ENCODE data around the gene CYTH4.

The CYTH4 gene

DNA sequence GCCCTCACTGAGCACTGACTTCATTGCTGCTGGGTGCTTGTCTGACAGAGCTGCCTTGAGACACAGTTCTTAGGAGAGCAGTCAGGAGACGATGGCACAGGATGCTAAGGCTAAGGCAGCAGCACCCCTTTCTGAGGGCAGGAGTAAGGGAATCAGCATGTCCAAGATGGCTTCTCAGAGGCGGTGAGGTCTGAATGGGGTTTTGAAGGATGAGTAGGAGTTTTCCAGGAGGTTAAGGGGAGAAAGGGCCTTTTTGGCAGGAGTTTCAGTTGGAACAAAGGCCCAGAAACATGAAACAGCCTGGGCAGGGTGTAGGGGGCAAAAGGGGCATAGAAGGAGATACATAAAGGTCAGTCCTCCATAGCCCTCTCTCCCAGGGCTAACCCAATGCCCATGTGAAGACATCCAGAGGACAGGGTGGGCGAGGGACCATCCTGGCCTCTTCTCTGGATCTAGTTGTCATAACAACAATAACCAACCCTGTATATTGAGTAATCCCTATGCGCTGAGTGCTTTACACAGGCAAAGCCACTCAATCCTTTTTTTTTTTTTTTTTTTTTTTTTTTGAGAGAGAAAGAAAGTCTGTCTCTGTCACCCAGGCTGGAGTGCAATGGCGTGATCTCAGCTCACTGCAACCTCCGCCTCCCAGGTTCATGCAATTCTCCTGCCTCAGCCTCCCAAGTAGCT, 19.0 kb downstream of the CYTH4 start:
- no peak for TF ChIP-seq SUZ12 (IDR thresholded peaks at IDR 0.05; ENCODE audit: extremely low read depth, insufficient read depth, insufficient read length)
- H3K9ac ChIP-seq (ENCODE audit: insufficient read length, low read depth), result no peak overlapping the region
- no peaks in the 10 kb centered on the region for H3K36me3 ChIP-seq (ENCODE audit: insufficient read depth, insufficient read length, low read length)

DNA sequence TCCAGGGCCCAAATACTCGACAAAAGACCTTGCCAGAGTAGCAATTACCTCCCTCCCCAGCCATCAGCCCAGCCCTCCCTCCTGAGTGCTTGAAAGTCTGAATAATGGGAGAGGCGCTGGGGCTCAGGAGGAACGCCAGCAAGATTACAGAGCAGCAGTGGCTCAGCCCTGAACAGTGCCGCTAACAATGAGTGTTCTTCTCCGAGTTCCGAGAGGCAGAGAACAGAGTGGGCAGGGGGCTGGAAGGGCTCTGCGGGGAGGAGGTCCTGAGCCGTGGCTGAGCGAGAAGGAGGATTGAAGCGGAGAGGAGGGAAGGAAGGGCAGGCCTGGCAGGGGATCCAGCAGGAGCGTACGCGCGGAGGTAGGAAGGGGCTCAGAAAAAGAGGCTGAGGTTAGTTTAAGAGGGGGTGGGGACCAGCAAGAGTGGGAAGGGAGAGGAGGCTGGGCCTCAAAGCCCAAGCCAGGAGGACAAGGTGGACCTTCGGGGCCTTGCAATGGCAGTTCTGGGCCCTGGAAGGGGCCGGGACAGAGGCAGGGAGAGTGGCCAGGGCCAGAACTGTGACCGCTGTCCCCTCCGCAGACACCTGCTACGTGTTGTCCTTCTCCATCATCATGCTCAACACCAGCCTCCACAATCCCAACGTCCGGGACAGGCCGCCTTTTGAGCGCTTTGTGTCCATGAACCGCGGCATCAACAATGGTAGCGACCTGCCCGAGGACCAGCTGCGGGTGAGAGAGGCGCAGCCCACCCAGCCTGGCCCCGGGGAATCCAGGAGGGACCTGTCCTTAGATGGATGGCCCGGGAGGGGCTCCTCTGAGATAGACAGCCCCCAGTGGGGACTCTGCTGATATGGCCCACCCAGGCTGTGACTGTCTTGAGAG, 20.6 kb downstream of the CYTH4 start:
- no peaks in the 10 kb centered on the region for H3K27me3 ChIP-seq (ENCODE audit: insufficient read depth, insufficient read length)
- DNase-seq (ENCODE audit: low read depth, low spot score), result no peak
- H3K4me3 ChIP-seq (ENCODE audit: insufficient read length, low read depth), result no peak overlapping the region
- TF ChIP-seq SUZ12 (IDR thresholded peaks at IDR 0.05; ENCODE audit: extremely low read depth, insufficient read depth, insufficient read length) (no peak), YY1 (IDR thresholded peaks at IDR 0.05; ENCODE audit: insufficient read depth, insufficient read length) (no peak), ZNF274 (IDR thresholded peaks at IDR 0.05; ENCODE audit: low read depth, low read length) (no peak)
- H3K9me3 ChIP-seq (ENCODE audit: insufficient read depth, low read length), result no peaks in the 10 kb centered on the region
- H3K9ac ChIP-seq (ENCODE audit: insufficient read length, low read depth), result no peak overlapping the region
- no peaks in the 10 kb centered on the region for H3K36me3 ChIP-seq (ENCODE audit: insufficient read depth, insufficient read length, low read length)
- H3K4me1 ChIP-seq (ENCODE audit: insufficient read depth, insufficient read length), result peaks cover 17% of the 10 kb centered on the region

More for the DNA sequence above, 19.0 kb downstream of the CYTH4 start:
- no peak for DNase-seq (ENCODE audit: low read depth, low spot score)
- H3K27me3 ChIP-seq (ENCODE audit: insufficient read depth, insufficient read length), result no peaks in the 10 kb centered on the region
- no peaks in the 10 kb centered on the region for H3K9me3 ChIP-seq (ENCODE audit: insufficient read depth, low read length)
- no peak overlapping the region for H3K4me3 ChIP-seq (ENCODE audit: insufficient read length, low read depth)
- H3K4me1 ChIP-seq (ENCODE audit: insufficient read depth, insufficient read length), result peaks cover 14% of the 10 kb centered on the region

DNA sequence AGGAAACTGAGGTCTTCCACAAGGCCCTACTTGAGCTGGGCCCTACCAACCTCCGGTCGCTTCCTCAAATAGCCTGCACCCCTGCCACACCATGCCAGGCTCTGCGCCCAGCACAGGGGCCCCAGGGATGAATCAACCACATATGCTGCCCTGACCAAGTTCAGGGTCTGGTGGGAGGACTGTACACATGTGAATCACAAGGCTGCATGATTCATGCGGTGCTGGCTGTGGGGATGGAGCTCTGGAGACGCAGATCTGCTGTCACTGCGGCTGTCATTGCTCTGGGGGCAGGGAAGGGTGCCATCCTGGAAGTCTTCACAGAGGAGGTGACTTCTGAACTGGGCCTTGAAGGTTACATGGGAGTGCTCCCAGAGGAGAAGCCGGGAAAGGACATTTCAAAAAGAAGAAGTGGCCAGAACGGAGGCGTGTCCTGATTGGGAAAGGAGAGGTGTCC, 21.5 kb downstream of the CYTH4 start:
- no peak for TF ChIP-seq ZNF274 (IDR thresholded peaks at IDR 0.05; ENCODE audit: low read depth, low read length)
- no peak for TF ChIP-seq YY1 (IDR thresholded peaks at IDR 0.05; ENCODE audit: insufficient read depth, insufficient read length)
- TF ChIP-seq SUZ12 (IDR thresholded peaks at IDR 0.05; ENCODE audit: extremely low read depth, insufficient read depth, insufficient read length), result no peak
- H3K9me3 ChIP-seq (ENCODE audit: insufficient read depth, low read length), result no peaks in the 10 kb centered on the region

DNA sequence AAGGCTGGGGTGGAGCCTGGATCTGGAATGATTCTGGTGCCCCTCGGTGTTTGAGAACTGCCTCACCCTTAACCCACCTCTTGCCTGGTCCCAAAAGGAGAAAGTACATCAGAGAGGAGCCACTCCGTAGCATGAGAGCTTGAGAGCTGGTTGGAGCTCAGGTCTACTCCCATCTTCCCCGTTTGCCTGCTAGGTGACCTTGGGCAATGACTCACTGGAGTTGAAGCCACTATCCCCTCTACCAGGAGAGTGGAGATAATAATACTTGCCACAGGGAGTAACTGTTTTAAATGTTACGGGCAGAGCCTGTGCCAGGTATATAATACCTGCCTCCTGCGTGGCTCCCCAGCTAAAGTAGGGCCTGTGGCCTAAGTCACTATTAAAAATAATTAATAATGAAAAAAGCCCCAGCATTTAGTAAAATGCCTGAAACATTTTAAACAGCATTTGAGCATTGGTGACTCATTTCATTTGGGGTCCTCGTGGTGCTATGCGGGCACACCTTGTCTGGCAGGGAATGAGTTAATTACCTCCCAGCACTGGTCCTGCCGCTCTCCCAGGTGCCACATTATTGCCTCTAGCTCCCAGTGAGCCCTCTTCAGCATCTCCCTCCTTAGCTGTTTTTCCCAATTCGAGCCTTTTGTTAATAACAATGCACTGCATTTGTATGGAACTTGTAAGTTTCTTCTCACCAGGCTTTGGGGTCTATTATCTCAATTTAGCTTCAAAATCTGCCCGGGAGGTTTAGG, 22.5 kb downstream of the CYTH4 start:
- H3K4me3 ChIP-seq (ENCODE audit: insufficient read length, low read depth), result no peak overlapping the region
- peak; percentile 13 for DNase-seq (ENCODE audit: low read depth, low spot score)
- H3K9ac ChIP-seq (ENCODE audit: insufficient read length, low read depth), result no peak overlapping the region
- TF ChIP-seq ZNF274 (IDR thresholded peaks at IDR 0.05; ENCODE audit: low read depth, low read length) (no peak), SUZ12 (IDR thresholded peaks at IDR 0.05; ENCODE audit: extremely low read depth, insufficient read depth, insufficient read length) (no peak), YY1 (IDR thresholded peaks at IDR 0.05; ENCODE audit: insufficient read depth, insufficient read length) (no peak)
- no peaks in the 10 kb centered on the region for H3K27me3 ChIP-seq (ENCODE audit: insufficient read depth, insufficient read length)
- H3K4me1 ChIP-seq (ENCODE audit: insufficient read depth, insufficient read length), result peaks cover 20% of the 10 kb centered on the region
- H3K9me3 ChIP-seq (ENCODE audit: insufficient read depth, low read length), result no peaks in the 10 kb centered on the region
- H3K36me3 ChIP-seq (ENCODE audit: insufficient read depth, insufficient read length, low read length), result no peaks in the 10 kb centered on the region

More for the DNA sequence above, 21.5 kb downstream of the CYTH4 start:
- DNase-seq (ENCODE audit: low read depth, low spot score), result no peak
- Histone ChIP-seq H3K4me1 (ENCODE audit: insufficient read depth, insufficient read length) (peaks cover 13% of the 10 kb centered on the region), H3K4me3 (ENCODE audit: insufficient read length, low read depth) (no peak overlapping the region), H3K27me3 (ENCODE audit: insufficient read depth, insufficient read length) (no peaks in the 10 kb centered on the region), H3K9ac (ENCODE audit: insufficient read length, low read depth) (no peak overlapping the region), H3K36me3 (ENCODE audit: insufficient read depth, insufficient read length, low read length) (no peaks in the 10 kb centered on the region)

DNA sequence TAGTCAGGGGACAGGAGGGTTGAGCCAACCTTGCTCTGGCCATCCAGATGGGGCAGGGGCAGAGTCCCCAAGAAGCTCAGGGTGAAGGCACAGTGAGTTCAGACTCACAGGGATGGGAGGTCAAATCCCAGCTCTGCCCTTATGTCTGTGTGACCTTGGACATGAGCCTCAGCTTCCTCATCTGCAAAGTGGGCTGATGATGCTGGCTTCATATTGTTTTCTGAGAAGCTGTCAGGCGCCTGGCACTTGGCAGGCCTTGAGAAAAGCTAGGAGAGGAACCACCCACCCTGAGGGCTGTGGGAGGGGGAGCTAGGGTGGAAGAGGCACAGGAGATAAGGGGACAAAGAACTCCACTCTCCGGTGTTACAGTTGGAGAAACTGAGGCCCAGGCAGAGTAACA, 23.6 kb downstream of the CYTH4 start:
- H3K9me3 ChIP-seq (ENCODE audit: insufficient read depth, low read length), result no peaks in the 10 kb centered on the region
- peaks cover 24% of the 10 kb centered on the region for H3K4me1 ChIP-seq (ENCODE audit: insufficient read depth, insufficient read length)
- TF ChIP-seq SUZ12 (IDR thresholded peaks at IDR 0.05; ENCODE audit: extremely low read depth, insufficient read depth, insufficient read length), result no peak
- no peak for TF ChIP-seq YY1 (IDR thresholded peaks at IDR 0.05; ENCODE audit: insufficient read depth, insufficient read length)
- no peak for TF ChIP-seq ZNF274 (IDR thresholded peaks at IDR 0.05; ENCODE audit: low read depth, low read length)
- no peak overlapping the region for H3K4me3 ChIP-seq (ENCODE audit: insufficient read length, low read depth)
- no peak overlapping the region for H3K9ac ChIP-seq (ENCODE audit: insufficient read length, low read depth)
- H3K36me3 ChIP-seq (ENCODE audit: insufficient read depth, insufficient read length, low read length), result no peaks in the 10 kb centered on the region
- no peaks in the 10 kb centered on the region for H3K27me3 ChIP-seq (ENCODE audit: insufficient read depth, insufficient read length)
- DNase-seq (ENCODE audit: low read depth, low spot score), result no peak

DNA sequence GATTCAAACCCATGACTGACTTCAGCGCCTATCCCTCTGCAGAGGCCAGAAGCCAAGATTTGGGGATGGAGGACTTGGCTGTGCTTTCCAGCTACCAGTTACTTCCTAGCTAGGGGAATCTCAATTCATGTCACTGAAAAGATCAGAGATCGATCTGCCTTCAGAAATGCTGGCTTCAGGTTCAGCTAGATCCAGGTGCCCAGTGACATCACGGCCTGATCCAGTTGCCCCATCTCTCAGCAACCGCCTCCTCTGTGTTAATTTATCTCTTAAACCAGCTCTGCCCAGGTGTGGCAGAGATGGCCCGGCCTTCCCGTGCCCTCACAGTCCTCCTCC, 24.2 kb downstream of the CYTH4 start:
- H3K9me3 ChIP-seq (ENCODE audit: insufficient read depth, low read length), result no peaks in the 10 kb centered on the region
- no peak for DNase-seq (ENCODE audit: low read depth, low spot score)
- no peaks in the 10 kb centered on the region for H3K36me3 ChIP-seq (ENCODE audit: insufficient read depth, insufficient read length, low read length)
- TF ChIP-seq SUZ12 (IDR thresholded peaks at IDR 0.05; ENCODE audit: extremely low read depth, insufficient read depth, insufficient read length), result no peak
- no peak for TF ChIP-seq ZNF274 (IDR thresholded peaks at IDR 0.05; ENCODE audit: low read depth, low read length)
- TF ChIP-seq YY1 (IDR thresholded peaks at IDR 0.05; ENCODE audit: insufficient read depth, insufficient read length), result no peak
- no peak overlapping the region for H3K9ac ChIP-seq (ENCODE audit: insufficient read length, low read depth)
- no peaks in the 10 kb centered on the region for H3K27me3 ChIP-seq (ENCODE audit: insufficient read depth, insufficient read length)
- H3K4me1 ChIP-seq (ENCODE audit: insufficient read depth, insufficient read length), result peaks cover 27% of the 10 kb centered on the region
- no peak overlapping the region for H3K4me3 ChIP-seq (ENCODE audit: insufficient read length, low read depth)
